ENCODE data around the gene MPC1. TPM values are rescaled to one million over a fixed set of nuclear protein-coding genes. Genes with fewer than 3 reads are reported as not detected.

Gene MPC1
- total RNA-seq, 2 experiments from 2014 or later, result 17.4 to 19.3 TPM

DNA sequence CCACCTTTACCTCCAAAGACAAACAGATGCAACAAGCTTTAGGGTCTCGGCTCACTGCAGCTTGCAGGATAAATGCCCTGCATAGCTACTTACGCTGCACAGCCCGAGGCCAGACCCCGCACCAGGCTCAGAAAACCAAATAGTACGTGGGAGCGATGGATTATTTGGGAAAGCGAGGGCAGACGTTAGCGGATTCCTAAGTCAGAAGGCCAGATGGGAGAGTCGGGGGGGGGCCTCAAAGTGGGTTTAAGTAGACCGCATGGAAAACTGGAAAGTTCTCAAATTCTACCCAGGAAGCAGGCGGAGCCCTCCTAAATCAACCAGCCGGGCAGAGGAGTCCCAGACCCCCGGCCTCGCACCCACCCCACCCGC, 40.8 kb downstream of the MPC1 start:
- no peaks in the 10 kb centered on the region for H3K27me3 ChIP-seq (ENCODE audit: control insufficient read depth in 1 of 2, insufficient read depth in 2 of 2, low read length in 2 of 2)
- peaks cover 15% of the 10 kb centered on the region for H3K36me3 ChIP-seq (ENCODE audit: insufficient read depth, low read length)
- ATAC-seq (ENCODE audit: poor library complexity) (peak; percentile 43), DNase-seq (peak in 4 of 14 experiments; percentile 14 to 39 (median 31))
- TF ChIP-seq, protein P1, sequence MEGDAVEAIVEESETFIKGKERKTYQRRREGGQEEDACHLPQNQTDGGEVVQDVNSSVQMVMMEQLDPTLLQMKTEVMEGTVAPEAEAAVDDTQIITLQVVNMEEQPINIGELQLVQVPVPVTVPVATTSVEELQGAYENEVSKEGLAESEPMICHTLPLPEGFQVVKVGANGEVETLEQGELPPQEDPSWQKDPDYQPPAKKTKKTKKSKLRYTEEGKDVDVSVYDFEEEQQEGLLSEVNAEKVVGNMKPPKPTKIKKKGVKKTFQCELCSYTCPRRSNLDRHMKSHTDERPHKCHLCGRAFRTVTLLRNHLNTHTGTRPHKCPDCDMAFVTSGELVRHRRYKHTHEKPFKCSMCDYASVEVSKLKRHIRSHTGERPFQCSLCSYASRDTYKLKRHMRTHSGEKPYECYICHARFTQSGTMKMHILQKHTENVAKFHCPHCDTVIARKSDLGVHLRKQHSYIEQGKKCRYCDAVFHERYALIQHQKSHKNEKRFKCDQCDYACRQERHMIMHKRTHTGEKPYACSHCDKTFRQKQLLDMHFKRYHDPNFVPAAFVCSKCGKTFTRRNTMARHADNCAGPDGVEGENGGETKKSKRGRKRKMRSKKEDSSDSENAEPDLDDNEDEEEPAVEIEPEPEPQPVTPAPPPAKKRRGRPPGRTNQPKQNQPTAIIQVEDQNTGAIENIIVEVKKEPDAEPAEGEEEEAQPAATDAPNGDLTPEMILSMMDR (IDR thresholded peaks at IDR 0.05), result no peak
- peak overlapping the region; percentile 77 for H3K27ac Mint-ChIP-seq
- peaks cover 6% of the 10 kb centered on the region for H3K36me3 Mint-ChIP-seq (ENCODE audit: low read depth)
- intact Hi-C loops (cut with DNase I, micrococcal nuclease), result loop anchor here in 1 of 2 experiments (5.0 kb wide), 1 partner anchor 40 kb away; the partner anchor contains the start of gene MPC1
- H3K9me3 Mint-ChIP-seq, result no peaks in the 10 kb centered on the region
- ChIA-PET CTCF (no interaction called here), POLR2A (interaction anchor here (0.7 to 2.1 kb wide), 8 partner anchors 21 to 778 kb away, joined by 3 to 9 read pairs (median 4); partner anchors contain the start of genes RNASET2 and RPS6KA2)
- peaks cover 50% of the 10 kb centered on the region for H3K4me1 ChIP-seq (ENCODE audit: insufficient read depth, low read length)
- H3K27me3 Mint-ChIP-seq, result no peaks in the 10 kb centered on the region
- H3K27ac ChIP-seq (ENCODE audit: low read depth in 1 of 2, low read length in 2 of 2), result peak overlapping the region; percentile 78 to 82
- H3K4me1 Mint-ChIP-seq (ENCODE audit: low read depth), result peaks cover 9% of the 10 kb centered on the region
- H3K9me3 ChIP-seq (ENCODE audit: control insufficient read depth in 1 of 2, insufficient read depth in 1 of 2, low read length in 2 of 2), result no peaks in the 10 kb centered on the region
- H3K4me3 Mint-ChIP-seq, result peak overlapping the region; percentile 90
- H3K4me3 ChIP-seq (ENCODE audit: low read length), result peak overlapping the region; percentile 92

- Mint-ChIP-seq H3K9me3 (no peaks in the 10 kb centered on the region), H3K4me3 (peak overlapping the region; percentile 90), H3K36me3 (ENCODE audit: low read depth) (peaks cover 6% of the 10 kb centered on the region), H3K4me1 (ENCODE audit: low read depth) (peaks cover 9% of the 10 kb centered on the region), H3K27me3 (no peaks in the 10 kb centered on the region), H3K27ac (peak overlapping the region; percentile 77)
- H3K4me1 ChIP-seq (ENCODE audit: insufficient read depth, low read length), result peaks cover 55% of the 10 kb centered on the region
- H3K36me3 ChIP-seq (ENCODE audit: insufficient read depth, low read length), result peaks cover 20% of the 10 kb centered on the region
- intact Hi-C loops (cut with DNase I, micrococcal nuclease), result loop anchor here in 1 of 2 experiments (5.0 kb wide), 1 partner anchor 41 kb away; the partner anchor contains the start of gene MPC1
- DNase-seq, result peak in 4 of 14 experiments; percentile 26 to 62 (median 56)
- no peaks in the 10 kb centered on the region for H3K27me3 ChIP-seq (ENCODE audit: control insufficient read depth in 1 of 2, insufficient read depth in 2 of 2, low read length in 2 of 2)
- no peaks in the 10 kb centered on the region for H3K9me3 ChIP-seq (ENCODE audit: control insufficient read depth in 1 of 2, insufficient read depth in 1 of 2, low read length in 2 of 2)
- H3K27ac ChIP-seq (ENCODE audit: low read depth in 1 of 2, low read length in 2 of 2), result peak overlapping the region in 1 of 2 donors; percentile 82
- TF ChIP-seq, protein P1 (IDR thresholded peaks at IDR 0.05), result no peak
- ChIA-PET POLR2A (interaction anchor here (0.7 to 2.1 kb wide), 5 partner anchors 20 to 779 kb away, joined by 3 to 9 read pairs (median 8); partner anchors contain the start of gene RPS6KA2), CTCF (no interaction called here)
- ATAC-seq (ENCODE audit: poor library complexity), result peak; percentile 71
- peak overlapping the region; percentile 92 for H3K4me3 ChIP-seq (ENCODE audit: low read length)
Observed at GRCh38 chr6:166341464-166341863, 41.3 kb downstream of the MPC1 start.

DNA sequence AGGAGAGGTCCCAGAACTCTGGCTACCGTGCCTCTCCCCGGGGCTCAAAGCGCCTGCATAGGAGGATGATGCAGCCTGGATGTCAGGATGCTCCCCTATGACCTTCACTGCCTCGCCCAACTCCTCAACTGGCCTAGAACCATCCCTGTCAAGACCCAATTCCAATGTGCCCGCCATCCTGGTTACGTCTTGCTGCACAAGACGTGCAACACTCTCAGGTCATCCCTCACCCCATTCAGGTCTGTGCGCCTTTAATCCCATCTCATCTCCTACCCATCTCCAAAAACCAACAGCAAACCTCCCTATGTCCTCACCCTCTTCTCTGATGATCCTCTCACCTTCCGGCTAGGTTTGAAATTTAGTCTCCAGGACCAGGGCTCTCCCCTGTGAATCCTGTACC, 43.9 kb downstream of the MPC1 start:
- intact Hi-C loops (cut with DNase I, micrococcal nuclease), result no loop called here
- H3K27me3 Mint-ChIP-seq, result no peaks in the 10 kb centered on the region
- TF ChIP-seq, protein P1 (IDR thresholded peaks at IDR 0.05), result no peak
- no peak for DNase-seq
- no peaks in the 10 kb centered on the region for H3K9me3 Mint-ChIP-seq
- no peaks in the 10 kb centered on the region for H3K9me3 ChIP-seq (ENCODE audit: control insufficient read depth in 1 of 2, insufficient read depth in 1 of 2, low read length in 2 of 2)
- H3K36me3 ChIP-seq (ENCODE audit: insufficient read depth, low read length), result peaks cover 36% of the 10 kb centered on the region
- H3K27ac Mint-ChIP-seq, result no peak overlapping the region
- H3K36me3 Mint-ChIP-seq (ENCODE audit: low read depth), result peaks cover 29% of the 10 kb centered on the region
- peaks cover 9% of the 10 kb centered on the region for H3K4me1 Mint-ChIP-seq (ENCODE audit: low read depth)
- no peak overlapping the region for H3K4me3 Mint-ChIP-seq
- no peak overlapping the region for H3K4me3 ChIP-seq (ENCODE audit: low read length)
- ChIA-PET POLR2A (no interaction called here), CTCF (no interaction called here)
- H3K27me3 ChIP-seq (ENCODE audit: control insufficient read depth in 1 of 2, insufficient read depth in 2 of 2, low read length in 2 of 2), result no peaks in the 10 kb centered on the region
- H3K4me1 ChIP-seq (ENCODE audit: insufficient read depth, low read length), result peaks cover 73% of the 10 kb centered on the region
- no peak for ATAC-seq (ENCODE audit: poor library complexity)
- no peak overlapping the region for H3K27ac ChIP-seq (ENCODE audit: low read depth in 1 of 2, low read length in 2 of 2)

All from CD4-positive, alpha-beta T cell (primary cell).